HepG2 (cell line): ENCODE data around the gene PARN. TPM values are rescaled to one million over a fixed set of nuclear protein-coding genes. Genes with fewer than 3 reads are reported as not detected.
A peak's percentile ranks its signal among the peaks of the same experiment; 100 is the strongest.

ENCODE experiments used
- AGO1 ChIP-seq: fragments of 200-400 bp; formaldehyde crosslinking; IDR thresholded peaks from 2 replicates; pipeline ENCODE4 v1.6.1; 2017; ENCODE audit warnings: mild to moderate bottlenecking, low read depth, low read length, moderate library complexity; ENCODE audit not compliant: poor library complexity, severe bottlenecking
- DPF2 ChIP-seq: sonication (generic); formaldehyde crosslinking; IDR thresholded peaks from 2 replicates; pipeline ENCODE4 v1.4.0; 2020; ENCODE audit warnings: mild to moderate bottlenecking, low read depth, missing genetic modification reagents, borderline replicate concordance
- E2F1 ChIP-seq: sonication (generic); formaldehyde crosslinking; IDR thresholded peaks from 2 replicates; pipeline ENCODE4 v1.5.0; 2020; ENCODE audit warnings: missing genetic modification reagents
- ESRRA ChIP-seq: sonication (generic); formaldehyde crosslinking; IDR thresholded peaks from 2 replicates; pipeline ENCODE4 v1.5.1; 2020; ENCODE audit warnings: mild to moderate bottlenecking, low read depth, missing genetic modification reagents
- FOXJ3 ChIP-seq: sonication (generic); formaldehyde crosslinking; IDR thresholded peaks from 2 replicates; pipeline ENCODE4 v1.4.0; 2020; ENCODE audit warnings: missing genetic modification reagents, mild to moderate bottlenecking, borderline replicate concordance
- FOXM1 ChIP-seq: sonication (generic); formaldehyde crosslinking; IDR thresholded peaks from 2 replicates; pipeline ENCODE4 v1.5.0; 2020; ENCODE audit warnings: missing genetic modification reagents
- HMGA1 ChIP-seq: sonication (generic); formaldehyde crosslinking; conservative IDR thresholded peaks from 2 replicates; pipeline ENCODE4 v1.4.0; 2020; ENCODE audit warnings: missing genetic modification reagents
- MATR3 ChIP-seq: sonication (generic); formaldehyde crosslinking; IDR thresholded peaks from 2 replicates; pipeline ENCODE4 v1.4.0; 2020; ENCODE audit warnings: missing genetic modification reagents
- MLXIP ChIP-seq: sonication (generic); formaldehyde crosslinking; IDR thresholded peaks from 2 replicates; pipeline ENCODE4 v1.9.0; 2021; ENCODE audit warnings: missing genetic modification reagents, borderline replicate concordance
- NBN ChIP-seq: fragments of 450-650 bp; conservative IDR thresholded peaks from 2 replicates; pipeline ENCODE4 v1.6.1; 2017
- RBM39 ChIP-seq: fragments of 200-400 bp; formaldehyde crosslinking; IDR thresholded peaks from one replicate; pipeline ENCODE4 v1.6.1; 2018; ENCODE audit warnings: antibody characterized with exemption, mild to moderate bottlenecking, low read depth, low read length; ENCODE audit not compliant: poor library complexity, severe bottlenecking
- RFX5 ChIP-seq: IDR thresholded peaks from 2 replicates; pipeline ENCODE4 v1.6.1; 2011; ENCODE audit warnings: low read depth, low read length, improper control_type of control experiment
- RXRA ChIP-seq: sonication (generic); formaldehyde crosslinking; IDR thresholded peaks from 2 replicates; pipeline ENCODE4 v1.5.1; 2020; ENCODE audit warnings: missing genetic modification reagents
- SALL1 ChIP-seq: sonication (generic); formaldehyde crosslinking; IDR thresholded peaks from 2 replicates; pipeline ENCODE4 v1.8.0; 2022; ENCODE audit warnings: mild to moderate bottlenecking, missing genetic modification reagents
- SIN3A ChIP-seq: IDR thresholded peaks from 2 replicates; pipeline ENCODE4 v1.6.1; 2011; ENCODE audit warnings: low read depth, mild to moderate bottlenecking, control low read depth, low read length, borderline replicate concordance
- SMAD3 ChIP-seq: sonication (generic); formaldehyde crosslinking; IDR thresholded peaks from 2 replicates; pipeline ENCODE4 v1.4.0; 2020; ENCODE audit warnings: missing genetic modification reagents
- THAP9 ChIP-seq: sonication (generic); formaldehyde crosslinking; IDR thresholded peaks from 2 replicates; pipeline ENCODE4; 2020; ENCODE audit warnings: missing genetic modification reagents, mild to moderate bottlenecking, borderline replicate concordance
- THYN1 ChIP-seq: sonication (generic); formaldehyde crosslinking; IDR thresholded peaks from 2 replicates; pipeline ENCODE4 v1.8.1; 2023; ENCODE audit warnings: low read depth, mild to moderate bottlenecking, moderate library complexity, missing genetic modification reagents, borderline replicate concordance
- ZC3H13 ChIP-seq: sonication (generic); formaldehyde crosslinking; IDR thresholded peaks from 2 replicates; pipeline ENCODE4 v1.8.1; 2023; ENCODE audit warnings: mild to moderate bottlenecking, missing genetic modification reagents, moderate library complexity
- ZFX ChIP-seq: sonication (generic); formaldehyde crosslinking; IDR thresholded peaks from 2 replicates; pipeline ENCODE4 v1.4.0; 2020; ENCODE audit warnings: mild to moderate bottlenecking, low read depth, missing genetic modification reagents, moderate library complexity
- ZNF230 ChIP-seq: sonication (generic); formaldehyde crosslinking; IDR thresholded peaks from 2 replicates; pipeline ENCODE4 v1.4.0; 2020; ENCODE audit warnings: mild to moderate bottlenecking, missing genetic modification reagents
- ZNF766 ChIP-seq: sonication (generic); formaldehyde crosslinking; IDR thresholded peaks from 2 replicates; pipeline ENCODE4 v1.5.0; 2020; ENCODE audit warnings: missing genetic modification reagents, borderline replicate concordance
- ZNF878 ChIP-seq: sonication (generic); formaldehyde crosslinking; IDR thresholded peaks from 2 replicates; pipeline ENCODE4 v1.8.1; 2023; ENCODE audit warnings: mild to moderate bottlenecking, missing genetic modification reagents, moderate library complexity
- ZSCAN22 ChIP-seq: sonication (generic); formaldehyde crosslinking; IDR thresholded peaks from 2 replicates; pipeline ENCODE4 v1.4.0; 2020; ENCODE audit warnings: mild to moderate bottlenecking, missing genetic modification reagents
- polyA plus RNA-seq, 8 experiments: library from polyadenylated mRNA; depleted of rRNA in 3 of 8; stranded (reverse) in 7 of 8; unstranded in 1 of 8; fragments of >200 nt; fragmentation: Illumina TruSeq in 4 of 8; extraction: Trizol in 4 of 8; gene quantifications; 2 replicates each; pipeline versions ENCODE4 v1.2.1 to v1.2.3, GENCODE V29; 2011 to 2016; ENCODE audit warnings: low read depth in 4 of 8, missing spikeins in 1 of 8, mixed read lengths in 1 of 8; ENCODE audit not compliant: insufficient read depth in 1 of 8
- total RNA-seq, 5 experiments: library from RNA; depleted of rRNA; stranded (reverse); fragments of >200 nt; fragmentation: Illumina TruSeq; extraction: Trizol; gene quantifications; 2 replicates each; pipeline ENCODE4 v1.2.3, GENCODE V29; 2016; ENCODE audit warnings: low read depth in 1 of 5

Gene PARN
- total and polyA plus RNA-seq, 2 of the 13 experiments (the other 11 are each of a cell fraction or from before 2014, with no cell fraction given) = 13.3 to 47.6 TPM

- no peak for TF ChIP-seq ZFX (CRISPR knock-in tag)
- TF ChIP-seq ZNF230 = no peak
- TF ChIP-seq DPF2 (CRISPR knock-in tag) = peak; percentile 89; the same call in 1 of the 2 replicates
- TF ChIP-seq E2F1 (CRISPR knock-in tag) = no peak
- no peak for TF ChIP-seq THAP9 (CRISPR knock-in tag)
- TF ChIP-seq SMAD3 = peak; percentile 55; the same call in 1 of the 2 replicates
- TF ChIP-seq THYN1 (CRISPR knock-in tag) = no peak
- no peak for TF ChIP-seq ZC3H13 (CRISPR knock-in tag)
- TF ChIP-seq SALL1 (CRISPR knock-in tag) = peak; percentile 57
- no peak; the same call in 1 of the 2 replicates for TF ChIP-seq ZNF878 (CRISPR knock-in tag)
- no peak for TF ChIP-seq HMGA1
- TF ChIP-seq RBM39 = no peak
- no peak for TF ChIP-seq RFX5
- no peak for TF ChIP-seq ESRRA (CRISPR knock-in tag)
- no peak for TF ChIP-seq ZNF766 (CRISPR knock-in tag)
- TF ChIP-seq AGO1 = no peak
- no peak for TF ChIP-seq MATR3 (CRISPR knock-in tag)
- no peak for TF ChIP-seq NBN
- TF ChIP-seq SIN3A = no peak
- no peak for TF ChIP-seq FOXM1 (CRISPR knock-in tag)
- no peak for TF ChIP-seq ZSCAN22 (CRISPR knock-in tag)
- no peak for TF ChIP-seq RXRA (CRISPR knock-in tag)
- TF ChIP-seq MLXIP (CRISPR knock-in tag) = no peak
- peak; percentile 87 for TF ChIP-seq FOXJ3
Observed at GRCh38 chr16:14562691-14563491, 67.2 kb downstream of the PARN start (continued).
